Psoas muscle (tissue), 8 donors: ENCODE results near the gene PRPF18. TPM values are rescaled to one million over a fixed set of nuclear protein-coding genes. Genes with fewer than 3 reads are reported as not detected.
A peak's percentile ranks its signal among the peaks of the same experiment; 100 is the strongest.

Source experiments
- ATAC-seq, 4 donors: fragments of 200-7000 bp; cut with Tn5 transposase; one replicate each; pipeline ENCODE4 v1.9.1; 2020; ENCODE audit warnings: moderate library complexity in 3 of 4, mild to moderate bottlenecking in 2 of 4
- DNase-seq, 2 donors: peaks; one replicate each; pipeline ENCODE4 v3.0.0-alpha.2; 2020
- H3K27ac ChIP-seq: fragments of 200-600 bp; one replicate; pipeline ENCODE4 v1.8.0; 2022
- H3K27me3 ChIP-seq, 3 donors: fragments of 200-600 bp in 1 of 3; one replicate each; pipeline versions ENCODE4 v1.6.1 to v1.8.0; 2013 to 2022; ENCODE audit warnings: low read length in 2 of 3, mild to moderate bottlenecking in 2 of 3, moderate library complexity in 1 of 3; ENCODE audit not compliant: insufficient read depth in 3 of 3
- H3K36me3 ChIP-seq, 2 donors: fragments of 200-600 bp in 1 of 2; one replicate each; pipeline versions ENCODE4 v1.6.1 to v1.8.0; 2013 to 2022; ENCODE audit warnings: low read depth in 1 of 2, mild to moderate bottlenecking in 1 of 2, moderate library complexity in 1 of 2; ENCODE audit not compliant: insufficient read depth in 1 of 2
- H3K4me1 ChIP-seq: fragments of 200-600 bp; one replicate; pipeline ENCODE4 v1.8.0; 2022
- H3K4me3 ChIP-seq: fragments of 200-600 bp; one replicate; pipeline ENCODE4 v1.8.0; 2022; ENCODE audit warnings: mild to moderate bottlenecking
- H3K9me3 ChIP-seq: fragments of 200-600 bp; one replicate; pipeline ENCODE4 v1.8.0; 2022
- CTCF ChIP-seq: fragments of 200-600 bp; IDR thresholded peaks from one replicate; pipeline ENCODE4 v1.8.0; 2022; ENCODE audit warnings: antibody characterized with exemption
- WGBS, 3 donors: extraction: QIAGEN DNeasy Blood & Tissue Kit; methylation state at CpG; one replicate each; pipeline versions ENCODE4 v1.1.6 to v1.1.7; 2013; 5-methylcytosine and 5-hydroxymethylcytosine counted together
- intact Hi-C, 2 donors: fragments of 100-400 bp; cut with DNase I; formaldehyde crosslinking; loops; one replicate each; pipeline versions ENCODE4 v1.11.0 to v1.14.2; 2022
- polyA plus RNA-seq, 3 donors: library from polyadenylated mRNA; stranded (reverse); fragments of 200-250 nt; gene quantifications; one replicate each; pipeline ENCODE4 v1.2.3, GENCODE V29; 2013
- total RNA-seq, 4 donors: library from RNA; stranded (reverse); fragmentation: NEBNext Ultra II Directional in 2 of 4; extraction: Animal tissue kit (Norgen Biotek cat#: 25700) in 2 of 4; gene quantifications; one replicate each; pipeline versions ENCODE4 v1.2.1 to v1.2.4, GENCODE V29; 2021 to 2023
- donor health status: healthy with polysubstance abuse.
- donor health status: DM: no; HTN: no; CAD: no; lungs with moderate emphysema.
- donor health status: Bipolar disorder and iron deficiency.
- donor health status: healthy.
- donor health status: DM: yes; HTN: yes; CAD: no.
- donor health status: DM: no; HTN: no; CAD: no.
- donor health status: DM: no; HTN: no; CAD: no.
- donor health status: DM: yes; HTN: yes; CAD: no.

PRPF18 gene
- total and polyA plus RNA-seq, 7 donors, result 15.1 to 26.4 (median 19.0) TPM

GRCh38 chr10:13656337-13657100 is 69.8 kb downstream of the PRPF18 start:
- intact Hi-C loops, result no loop called here
- no peak for TF ChIP-seq CTCF
- WGBS, 3 donors, result 89 to 92% (median 91%) methylated on average over 65 to 68 of the region's 68 CpGs
- Histone ChIP-seq H3K4me3 (no peak overlapping the region), H3K36me3 (peaks cover 0 to 50% of the 10 kb centered on the region in 2 donors), H3K27ac (no peak overlapping the region), H3K9me3 (no peaks in the 10 kb centered on the region), H3K4me1 (peaks cover 8% of the 10 kb centered on the region), H3K27me3 (no peaks in the 10 kb centered on the region)
- DNase-seq, result no peak
- ATAC-seq, result no peak

GRCh38 chr10:13657101-13657680 is 70.4 kb downstream of the PRPF18 start:
- peaks cover 8% of the 10 kb centered on the region for H3K4me1 ChIP-seq
- H3K36me3 ChIP-seq, result peaks cover 0 to 49% of the 10 kb centered on the region in 2 donors
- H3K27ac ChIP-seq, result no peak overlapping the region
- intact Hi-C loops, result no loop called here
- ATAC-seq, result no peak
- TF ChIP-seq CTCF, result no peak
- no peaks in the 10 kb centered on the region for H3K27me3 ChIP-seq
- no peak overlapping the region for H3K4me3 ChIP-seq
- 87 to 90% (median 87%) methylated on average over 41 to 49 of the region's 49 CpGs for WGBS, 3 donors
- H3K9me3 ChIP-seq, result no peaks in the 10 kb centered on the region
- no peak for DNase-seq

- no peak for TF ChIP-seq CTCF
- intact Hi-C loops, result no loop called here
- DNase-seq, result no peak
- H3K36me3 ChIP-seq, result peaks cover 0 to 39% of the 10 kb centered on the region in 2 donors
- ATAC-seq, result no peak
- no peaks in the 10 kb centered on the region for H3K9me3 ChIP-seq
- H3K4me1 ChIP-seq, result peaks cover 8% of the 10 kb centered on the region
- H3K27ac ChIP-seq, result no peak overlapping the region
- no peak overlapping the region for H3K4me3 ChIP-seq
- 80 to 86% (median 80%) methylated on average over 10 of the region's 10 CpGs for WGBS, 3 donors
- no peaks in the 10 kb centered on the region for H3K27me3 ChIP-seq
These were observed 71.5 kb downstream of the PRPF18 start for GRCh38 chr10:13658264-13658663.

GRCh38 chr10:13658871-13659685 is 72.3 kb downstream of the PRPF18 start:
- no peak for TF ChIP-seq CTCF
- peak; percentile 16 to 57 (median 33) for ATAC-seq
- Histone ChIP-seq H3K9me3 (no peaks in the 10 kb centered on the region), H3K36me3 (peaks cover 0 to 31% of the 10 kb centered on the region in 2 donors), H3K27me3 (no peaks in the 10 kb centered on the region), H3K4me1 (peaks cover 8% of the 10 kb centered on the region), H3K4me3 (no peak overlapping the region), H3K27ac (no peak overlapping the region)
- 47 to 62% (median 57%) methylated on average over 21 of the region's 21 CpGs for WGBS, 3 donors
- intact Hi-C loops, result loop anchor here in 1 of 2 donors (1.0 kb wide), 1 partner anchor 119 kb away; no protein-coding TSS in a partner anchor
- peak; percentile 51 to 70 for DNase-seq
